Lower leg skin (tissue), 3 donors: ENCODE measurements around the gene ASB8.

Experiments
- POLR2A ChIP-seq, 2 donors: fragments of 450-650 bp; IDR thresholded peaks; one replicate each; pipeline ENCODE4 v1.6.1; 2016 to 2017; ENCODE audit warnings: antibody characterized with exemption in 2 of 2, mild to moderate bottlenecking in 1 of 2, moderate library complexity in 1 of 2
- TF ChIP-seq, protein P1 (sequence below), 3 donors: fragments of 450-650 bp; IDR thresholded peaks; one replicate each; pipeline ENCODE4 v1.5.1; 2016; ENCODE audit warnings: antibody characterized with exemption in 3 of 3, mild to moderate bottlenecking in 3 of 3, moderate library complexity in 2 of 3

- no peak for TF ChIP-seq POLR2A (IDR thresholded peaks at IDR 0.05)
- TF ChIP-seq, protein P1, sequence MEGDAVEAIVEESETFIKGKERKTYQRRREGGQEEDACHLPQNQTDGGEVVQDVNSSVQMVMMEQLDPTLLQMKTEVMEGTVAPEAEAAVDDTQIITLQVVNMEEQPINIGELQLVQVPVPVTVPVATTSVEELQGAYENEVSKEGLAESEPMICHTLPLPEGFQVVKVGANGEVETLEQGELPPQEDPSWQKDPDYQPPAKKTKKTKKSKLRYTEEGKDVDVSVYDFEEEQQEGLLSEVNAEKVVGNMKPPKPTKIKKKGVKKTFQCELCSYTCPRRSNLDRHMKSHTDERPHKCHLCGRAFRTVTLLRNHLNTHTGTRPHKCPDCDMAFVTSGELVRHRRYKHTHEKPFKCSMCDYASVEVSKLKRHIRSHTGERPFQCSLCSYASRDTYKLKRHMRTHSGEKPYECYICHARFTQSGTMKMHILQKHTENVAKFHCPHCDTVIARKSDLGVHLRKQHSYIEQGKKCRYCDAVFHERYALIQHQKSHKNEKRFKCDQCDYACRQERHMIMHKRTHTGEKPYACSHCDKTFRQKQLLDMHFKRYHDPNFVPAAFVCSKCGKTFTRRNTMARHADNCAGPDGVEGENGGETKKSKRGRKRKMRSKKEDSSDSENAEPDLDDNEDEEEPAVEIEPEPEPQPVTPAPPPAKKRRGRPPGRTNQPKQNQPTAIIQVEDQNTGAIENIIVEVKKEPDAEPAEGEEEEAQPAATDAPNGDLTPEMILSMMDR (IDR thresholded peaks at IDR 0.05), result peak in 1 of 3 donors; percentile 52
Observed at GRCh38 chr12:48189331-48190125, 32.2 kb upstream of the ASB8 start.
